HCT116 (cell line): ENCODE data around the gene GEMIN2.

ENCODE experiments used
- CEBPB ChIP-seq: IDR thresholded peaks from 2 replicates; pipeline ENCODE4 v1.6.1; 2012; ENCODE audit warnings: low read depth
- EGR1 ChIP-seq: IDR thresholded peaks from 2 replicates; pipeline ENCODE4 v1.6.1; 2012; ENCODE audit warnings: low read depth
- FOSL1 ChIP-seq: IDR thresholded peaks from 2 replicates; pipeline ENCODE4 v1.6.1; 2012; ENCODE audit warnings: low read depth
- POLR2A ChIP-seq: IDR thresholded peaks from 2 replicates; pipeline ENCODE4 v1.7.0; 2011; ENCODE audit warnings: borderline replicate concordance; ENCODE audit not compliant: insufficient read depth, insufficient read length; ENCODE audit errors: extremely low read depth
- POLR2AphosphoS5 ChIP-seq: IDR thresholded peaks from 2 replicates; pipeline ENCODE4 v1.6.1; 2011; ENCODE audit warnings: mild to moderate bottlenecking, low read depth, low read length, moderate library complexity
- RAD21 ChIP-seq: IDR thresholded peaks from 2 replicates; pipeline ENCODE4 v1.6.1; 2012; ENCODE audit warnings: low read depth, mild to moderate bottlenecking
- YY1 ChIP-seq: IDR thresholded peaks from 2 replicates; pipeline ENCODE4 v1.6.1; 2011; ENCODE audit warnings: low read length, low read depth, moderate library complexity, mild to moderate bottlenecking; ENCODE audit not compliant: insufficient replicate concordance; ENCODE audit errors: extremely low read depth
- ZNF274 ChIP-seq: fragments of 200-500 bp; sonication (Bioruptor generic); IDR thresholded peaks from 2 replicates; pipeline ENCODE4 v1.6.1; 2014; ENCODE audit warnings: mild to moderate bottlenecking, low read depth, low read length, inconsistent platforms
- TF ChIP-seq, protein P1 (sequence below), 3 experiments: fragments of 200-600 bp in 1 of 3; sonication (generic) in 1 of 3; IDR thresholded peaks in 2 of 3; conservative IDR thresholded peaks in 1 of 3; 2 replicates each; pipeline ENCODE4 v1.5.1; 2012 to 2017; ENCODE audit warnings: low read depth in 2 of 3, low read length in 2 of 3, antibody characterized with exemption in 1 of 3, borderline replicate concordance in 1 of 3, control low read depth in 1 of 3, mild to moderate bottlenecking in 1 of 3, mixed read lengths in 1 of 3, mixed run types in 1 of 3, moderate library complexity in 1 of 3; ENCODE audit not compliant: insufficient read depth in 1 of 3
- TF ChIP-seq, protein P2 (sequence below): IDR thresholded peaks from 2 replicates; pipeline ENCODE4 v1.6.1; 2012

DNA sequence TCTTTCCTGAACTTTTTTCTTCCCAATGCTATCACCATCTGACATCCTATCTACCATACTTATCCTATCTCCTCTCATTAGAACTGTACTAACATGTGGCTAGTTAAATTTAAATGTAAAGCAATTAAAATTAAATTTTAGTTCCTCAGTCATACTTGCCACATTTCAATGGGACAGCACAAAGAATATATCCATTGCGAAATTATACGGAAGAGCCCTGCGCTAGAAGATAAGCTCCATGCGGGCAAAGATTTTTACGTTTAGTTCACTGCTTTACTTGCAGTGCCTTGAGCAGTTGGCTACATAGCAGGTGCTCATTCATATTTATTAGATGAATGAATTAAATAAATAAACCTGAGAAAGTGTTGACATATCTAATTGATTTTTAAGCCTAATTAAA is 44.2 kb upstream of the GEMIN2 start:
- TF ChIP-seq, protein P1, sequence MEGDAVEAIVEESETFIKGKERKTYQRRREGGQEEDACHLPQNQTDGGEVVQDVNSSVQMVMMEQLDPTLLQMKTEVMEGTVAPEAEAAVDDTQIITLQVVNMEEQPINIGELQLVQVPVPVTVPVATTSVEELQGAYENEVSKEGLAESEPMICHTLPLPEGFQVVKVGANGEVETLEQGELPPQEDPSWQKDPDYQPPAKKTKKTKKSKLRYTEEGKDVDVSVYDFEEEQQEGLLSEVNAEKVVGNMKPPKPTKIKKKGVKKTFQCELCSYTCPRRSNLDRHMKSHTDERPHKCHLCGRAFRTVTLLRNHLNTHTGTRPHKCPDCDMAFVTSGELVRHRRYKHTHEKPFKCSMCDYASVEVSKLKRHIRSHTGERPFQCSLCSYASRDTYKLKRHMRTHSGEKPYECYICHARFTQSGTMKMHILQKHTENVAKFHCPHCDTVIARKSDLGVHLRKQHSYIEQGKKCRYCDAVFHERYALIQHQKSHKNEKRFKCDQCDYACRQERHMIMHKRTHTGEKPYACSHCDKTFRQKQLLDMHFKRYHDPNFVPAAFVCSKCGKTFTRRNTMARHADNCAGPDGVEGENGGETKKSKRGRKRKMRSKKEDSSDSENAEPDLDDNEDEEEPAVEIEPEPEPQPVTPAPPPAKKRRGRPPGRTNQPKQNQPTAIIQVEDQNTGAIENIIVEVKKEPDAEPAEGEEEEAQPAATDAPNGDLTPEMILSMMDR (IDR thresholded peaks at IDR 0.05 in 2 of 3, conservative IDR thresholded peaks at IDR 0.05 in 1 of 3; ENCODE audit: borderline replicate concordance in 1 of 3, insufficient read depth in 1 of 3, low read depth in 2 of 3, low read length in 2 of 3): no peak
- TF ChIP-seq ZNF274 (no peak), YY1 (no peak), RAD21 (no peak), CEBPB (no peak), POLR2A (no peak), FOSL1 (no peak), EGR1 (no peak), POLR2AphosphoS5 (no peak)
- TF ChIP-seq, protein P2, sequence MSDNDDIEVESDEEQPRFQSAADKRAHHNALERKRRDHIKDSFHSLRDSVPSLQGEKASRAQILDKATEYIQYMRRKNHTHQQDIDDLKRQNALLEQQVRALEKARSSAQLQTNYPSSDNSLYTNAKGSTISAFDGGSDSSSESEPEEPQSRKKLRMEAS: no peak
